Sciatic nerve (tissue), 2 donors: ENCODE data around the gene TNFRSF8. TPM values are rescaled to one million over a fixed set of nuclear protein-coding genes. Genes with fewer than 3 reads are reported as not detected.
"Not testable (repeated sequence)": the region's sequence is repeated elsewhere in the genome, so short reads cannot be mapped to it uniquely, and the experiment has no call there.

ENCODE experiments used
- ATAC-seq: fragments of 200-7000 bp; cut with Tn5 transposase; one replicate; pipeline ENCODE4 v1.9.1; 2020; ENCODE audit warnings: mild to moderate bottlenecking, moderate library complexity
- DNase-seq: peaks from one replicate; pipeline ENCODE4 v3.0.0-alpha.2; 2020; ENCODE audit warnings: low spot score
- intact Hi-C: fragments of 100-400 bp; cut with DNase I; formaldehyde crosslinking; loops from one replicate; pipeline ENCODE4 v1.14.2; 2022
- total RNA-seq: library from RNA; stranded (reverse); fragmentation: NEBNext Ultra II Directional; extraction: Animal tissue kit (Norgen Biotek cat#: 25700); gene quantifications from one replicate; pipeline ENCODE4 v1.2.1, GENCODE V29; 2021
- donor health status: DM: no; HTN: no; CAD: no.
- donor health status: DM: no; HTN: no; CAD: no.

Gene TNFRSF8
- total RNA-seq, 1 donor from 2014 or later = 5.2 TPM

DNA sequence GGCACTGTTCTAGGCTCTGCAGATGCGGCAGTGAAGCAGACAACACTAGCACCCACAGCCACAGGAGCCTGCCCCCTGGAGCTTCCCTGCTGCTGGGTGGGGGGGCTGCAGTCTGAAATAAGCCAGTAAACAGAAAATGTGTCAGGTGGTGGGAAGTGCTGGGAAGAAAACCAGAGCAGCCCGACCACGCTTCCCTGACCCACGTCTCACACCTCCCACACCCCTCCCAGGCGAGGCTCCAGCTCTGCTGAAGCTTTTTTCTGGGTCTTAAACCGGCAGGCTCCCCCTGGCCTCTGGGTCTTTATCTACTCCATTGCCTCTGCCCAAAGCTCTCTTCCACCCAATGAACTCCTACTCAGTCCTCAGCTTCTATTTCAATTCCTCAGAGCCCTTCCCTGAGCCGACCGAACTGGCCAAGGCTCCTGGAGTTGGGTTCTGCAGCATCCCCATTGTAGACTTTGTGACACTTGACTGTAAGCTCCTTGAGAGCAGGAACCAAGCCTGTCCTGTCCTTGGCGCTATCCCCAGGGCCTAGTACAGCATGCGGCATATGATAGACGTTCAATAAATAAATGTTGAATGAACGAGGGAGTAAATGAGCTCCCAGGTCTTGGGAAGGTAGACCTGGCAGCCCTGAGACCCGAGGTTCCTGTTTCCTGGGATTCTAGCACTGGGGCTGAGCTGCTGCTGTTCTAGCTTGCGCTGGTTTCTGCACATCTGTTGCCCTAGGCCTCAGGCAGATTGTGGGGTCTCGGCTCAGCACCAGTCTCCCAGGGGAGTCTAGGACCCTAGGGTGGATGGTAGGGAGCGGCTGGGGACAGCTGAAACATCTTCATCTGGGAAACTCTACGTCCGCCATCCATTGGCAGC is 25.4 kb upstream of the TNFRSF8 start:
- intact Hi-C loops = no loop called here
- ATAC-seq = no peak
- DNase-seq = no peak

DNA sequence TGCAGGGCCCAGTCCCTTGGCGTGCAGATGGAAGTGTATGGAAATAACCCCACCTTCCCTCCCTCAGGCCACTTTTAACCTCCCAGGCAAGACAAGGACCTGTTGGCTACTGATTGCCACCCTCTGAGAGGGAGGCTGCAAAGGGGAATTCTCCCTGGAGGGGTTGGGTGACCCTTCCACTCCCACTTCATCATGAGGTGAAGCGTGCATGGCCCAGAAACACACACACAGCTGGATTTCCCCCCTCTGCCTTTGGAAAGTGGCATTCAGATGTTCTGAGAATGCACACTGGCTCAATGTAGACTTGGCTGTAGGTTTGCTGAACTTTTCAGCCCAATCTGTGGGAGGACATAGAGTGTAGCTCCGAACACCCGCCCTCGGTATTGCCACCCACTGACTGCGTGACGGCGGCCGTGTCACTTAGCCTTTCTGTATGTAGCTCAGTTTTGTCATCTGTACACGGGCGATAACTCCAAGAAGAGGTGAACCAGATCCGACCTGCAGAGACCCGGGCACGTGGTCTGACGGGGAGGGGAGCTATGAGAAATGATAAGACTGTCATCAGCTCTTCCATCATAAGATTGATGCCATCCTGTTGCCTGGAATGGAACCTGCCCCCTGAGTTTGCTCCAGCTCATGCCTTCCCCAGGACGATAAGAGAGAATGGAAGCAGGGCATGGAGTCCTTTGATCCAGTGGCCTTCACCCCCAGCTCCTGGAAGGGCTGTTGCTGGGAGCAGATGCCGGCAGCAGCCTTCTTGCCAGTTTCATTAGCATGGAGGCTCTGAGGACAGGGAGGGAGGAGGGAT is 24.5 kb upstream of the TNFRSF8 start:
- no peak for DNase-seq
- ATAC-seq = no peak
- intact Hi-C loops = no loop called here

DNA sequence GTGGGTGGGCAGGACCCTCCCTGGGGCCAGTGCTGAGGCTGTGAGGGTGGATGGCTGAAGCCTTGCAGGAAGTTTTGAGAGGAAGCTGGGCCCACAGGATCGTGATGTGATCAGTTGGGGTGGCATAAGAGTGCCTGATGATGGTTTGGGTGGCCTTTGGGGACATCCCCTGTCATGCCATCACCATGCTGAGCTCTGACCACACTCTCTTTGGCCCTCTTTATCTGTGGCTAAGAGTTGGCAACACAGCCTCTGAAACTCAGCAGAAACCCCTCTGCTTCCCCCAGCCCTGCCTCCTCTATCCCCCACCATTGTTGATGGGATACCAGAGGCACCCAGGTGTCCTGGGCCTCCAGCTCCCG is 24.0 kb upstream of the TNFRSF8 start:
- ATAC-seq (no peak), DNase-seq (no peak)
- intact Hi-C loops = no loop called here

DNA sequence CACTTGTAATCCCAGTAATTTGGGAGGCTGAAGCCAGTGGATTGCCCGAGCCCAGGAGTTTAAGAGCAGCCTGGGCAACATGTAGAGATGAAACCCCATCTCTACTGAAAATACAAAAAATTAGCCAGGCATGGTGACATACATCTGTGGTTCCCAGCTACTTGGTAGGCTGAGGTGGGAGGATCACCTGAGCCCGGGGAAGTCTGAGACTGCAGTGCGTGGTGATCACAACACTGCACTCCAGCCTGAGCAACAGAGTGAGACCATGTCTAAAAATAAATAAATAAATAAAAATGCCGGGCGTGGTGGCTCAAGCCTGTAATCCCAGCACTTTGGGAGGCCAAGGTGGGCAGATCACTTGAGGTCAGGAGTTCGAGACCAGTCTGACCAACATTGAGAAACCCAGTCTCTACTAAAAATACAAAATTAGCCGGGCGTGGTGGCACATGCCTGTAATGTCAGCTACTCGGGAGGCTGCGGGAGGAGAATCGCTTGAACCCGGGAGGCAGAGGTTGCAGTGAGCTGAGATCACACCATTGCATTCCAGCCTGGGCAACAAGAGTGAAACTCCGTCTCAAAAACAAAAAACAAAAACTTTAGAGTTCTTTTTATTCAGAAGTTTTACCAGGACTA is 23.2 kb upstream of the TNFRSF8 start:
- DNase-seq, intact Hi-C loops, ATAC-seq: not testable (repeated sequence)

DNA sequence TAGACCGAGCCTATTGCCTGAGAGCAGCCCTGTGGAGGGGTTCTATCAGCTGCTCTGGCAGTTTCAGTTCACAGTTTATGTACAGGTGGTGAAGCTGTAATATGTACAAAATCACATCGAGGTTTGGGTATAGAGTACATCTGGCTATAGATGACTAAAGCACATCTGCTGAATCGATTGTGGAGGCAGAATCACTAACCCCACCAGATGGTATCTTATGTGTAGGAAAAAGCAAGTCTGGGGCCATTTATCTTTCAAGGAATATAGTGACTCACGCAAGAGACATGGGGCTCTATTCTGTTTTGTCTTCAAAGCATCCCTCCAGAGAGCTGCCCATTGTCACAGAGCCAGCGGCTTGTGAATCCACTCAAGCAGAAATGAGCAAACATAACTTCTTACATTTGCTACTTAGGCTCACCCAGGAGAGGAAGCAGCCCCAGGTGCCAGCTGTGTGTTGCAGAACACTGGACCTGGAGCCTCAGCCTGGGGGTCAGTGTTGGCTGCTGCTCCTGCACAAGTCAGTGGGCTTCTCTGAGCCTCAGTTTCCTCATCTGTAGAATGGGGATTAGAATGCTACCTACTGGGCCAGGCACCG is 22.5 kb upstream of the TNFRSF8 start:
- DNase-seq (no peak), ATAC-seq (peak; percentile 55)
- intact Hi-C loops = no loop called here

DNA sequence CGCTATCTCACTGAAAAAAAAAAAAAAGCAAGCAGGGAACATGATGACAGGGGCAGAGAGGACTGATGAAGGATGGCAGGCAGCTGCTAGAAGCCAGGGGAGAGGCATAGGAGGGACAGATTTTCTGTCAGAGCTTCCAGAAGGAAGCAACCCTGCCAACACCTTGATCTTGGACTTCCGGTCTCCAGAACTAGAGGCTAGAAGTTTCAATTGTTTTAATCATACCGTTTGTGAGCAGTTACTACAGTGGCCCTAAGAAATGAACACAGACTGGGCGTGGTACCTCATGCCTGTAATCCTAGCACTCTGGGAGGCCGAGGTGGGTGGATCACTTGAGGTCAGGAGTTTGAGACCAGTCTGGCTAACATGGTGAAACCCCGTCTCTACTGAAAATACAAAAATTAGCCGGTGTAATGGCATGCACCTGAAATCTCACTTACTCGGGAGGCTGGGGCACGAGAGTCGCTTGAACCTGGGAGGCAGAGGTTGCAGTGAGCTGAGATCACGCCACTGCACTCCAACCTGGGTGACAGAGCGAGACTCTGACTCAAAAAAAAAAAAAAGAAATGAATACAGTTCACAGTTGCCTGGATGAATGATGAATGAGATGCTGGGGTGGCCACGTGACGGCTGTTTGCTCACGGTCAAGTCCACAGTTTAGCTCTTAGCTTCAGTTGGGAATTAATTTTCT is 18.8 kb upstream of the TNFRSF8 start:
- DNase-seq, intact Hi-C loops: not testable (repeated sequence)
- peak; percentile 37 for ATAC-seq

DNA sequence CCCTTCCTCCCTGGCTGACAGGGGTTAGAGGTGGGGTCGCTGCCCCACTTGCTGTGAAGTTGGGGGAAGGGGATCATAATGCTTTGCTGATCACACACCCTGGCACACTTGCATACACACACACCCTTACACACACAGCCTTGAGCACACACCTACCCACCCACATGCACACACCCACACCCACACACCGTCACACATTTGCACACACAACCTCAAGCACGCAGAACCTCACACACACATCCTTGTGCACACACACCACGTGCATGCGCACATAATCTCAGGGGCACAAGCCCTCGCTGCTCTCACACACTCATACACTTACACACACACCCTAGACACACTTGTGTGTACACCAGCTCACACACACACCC is 16.4 kb upstream of the TNFRSF8 start:
- intact Hi-C loops = no loop called here
- ATAC-seq (no peak), DNase-seq (no peak)

DNA sequence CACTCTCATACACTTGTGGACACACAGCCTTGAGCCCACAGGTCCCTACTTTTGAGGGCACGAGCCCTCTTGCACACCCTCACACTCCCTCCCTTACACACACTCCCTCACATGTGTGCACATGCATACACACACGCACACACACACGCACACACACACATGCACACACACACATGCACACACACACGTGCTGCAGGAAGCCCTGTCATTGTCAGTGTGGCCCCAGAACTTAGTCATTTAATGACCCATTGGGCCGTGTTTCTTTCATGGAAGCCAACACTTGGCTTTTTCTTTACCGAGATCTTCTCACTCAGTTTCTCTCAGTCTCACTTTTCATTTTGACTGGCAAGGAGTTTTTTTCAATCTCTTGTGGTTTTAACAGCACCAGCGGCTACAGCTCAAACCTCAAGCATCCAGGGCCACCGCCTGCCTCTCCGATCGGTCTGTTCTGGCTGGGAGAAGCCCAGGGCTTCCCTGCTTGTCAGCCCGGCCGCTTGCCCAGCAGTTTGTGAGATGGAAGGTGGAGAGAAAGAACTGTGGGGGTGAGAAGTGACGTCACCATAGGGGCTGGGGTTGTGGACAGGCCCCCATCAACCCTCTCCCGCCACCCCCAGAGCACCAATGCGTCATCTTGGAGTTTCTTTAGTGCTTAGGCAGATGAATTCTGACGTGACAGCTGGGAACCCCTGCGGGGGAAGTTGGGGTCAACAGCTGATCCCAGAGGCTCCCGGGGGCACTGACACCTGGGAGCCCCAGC is 15.8 kb upstream of the TNFRSF8 start:
- ATAC-seq = no peak
- no peak for DNase-seq
- intact Hi-C loops = no loop called here

DNA sequence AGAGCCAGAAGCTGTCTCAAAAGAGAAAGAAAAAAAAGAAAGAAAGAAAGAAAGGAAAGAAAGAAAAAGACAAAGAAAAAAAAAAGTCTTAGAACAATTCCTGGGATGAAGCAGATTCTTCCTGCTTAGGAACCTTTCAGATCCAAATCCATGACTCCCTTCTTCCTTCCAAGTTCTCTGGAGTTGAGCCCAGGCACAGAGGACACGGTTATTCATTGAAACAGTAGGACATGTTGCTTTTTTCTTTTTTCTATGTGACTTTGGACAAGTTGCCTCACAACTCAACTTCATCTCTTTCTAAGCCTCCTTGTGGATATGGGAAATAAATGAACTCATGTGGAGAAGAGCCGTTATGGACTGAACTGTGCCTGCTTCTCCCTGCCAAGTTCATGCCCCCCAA is 14.7 kb upstream of the TNFRSF8 start:
- DNase-seq = no peak
- no peak for ATAC-seq
- intact Hi-C loops = no loop called here

DNA sequence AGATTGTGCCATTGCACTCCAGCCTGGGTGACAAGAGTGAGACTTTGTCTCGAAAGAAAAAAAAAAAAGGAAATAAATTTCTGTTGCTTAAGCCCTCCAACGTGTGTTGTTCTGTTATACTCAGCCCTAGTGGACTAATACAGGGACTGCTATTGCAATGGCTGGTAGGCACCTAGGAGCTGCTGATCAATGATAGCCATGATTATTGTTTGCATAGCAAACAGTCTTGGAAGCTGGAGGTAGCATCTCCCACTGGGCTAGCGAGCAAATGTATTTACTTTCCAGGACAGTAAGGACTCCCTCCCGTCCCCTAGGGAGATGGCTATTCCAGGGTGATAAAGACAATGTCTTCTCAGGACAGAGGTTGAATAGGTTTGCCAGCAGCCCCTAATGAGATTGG is 13.5 kb upstream of the TNFRSF8 start:
- DNase-seq (no peak), ATAC-seq (no peak)
- intact Hi-C loops = no loop called here

DNA sequence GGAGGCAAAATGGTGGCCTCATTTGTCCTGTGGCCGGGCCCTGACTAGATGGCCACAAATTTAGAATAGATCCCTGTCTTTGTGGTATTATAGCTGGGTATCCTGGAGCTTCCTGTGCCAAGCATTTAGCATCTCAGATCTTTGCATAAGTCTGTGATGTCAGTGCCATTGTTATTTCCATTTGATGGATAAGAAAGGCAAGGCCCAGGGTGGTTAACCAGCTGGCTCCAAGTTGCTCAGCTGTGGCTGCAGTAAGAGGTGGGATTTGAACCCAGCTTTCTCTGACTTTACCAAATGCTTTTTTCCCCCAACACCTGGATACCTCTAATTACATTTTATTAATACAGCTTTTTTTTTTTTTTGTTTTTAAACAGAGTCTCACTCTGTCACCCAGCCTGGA is 11.7 kb upstream of the TNFRSF8 start:
- intact Hi-C loops = no loop called here
- DNase-seq (no peak), ATAC-seq (no peak)

DNA sequence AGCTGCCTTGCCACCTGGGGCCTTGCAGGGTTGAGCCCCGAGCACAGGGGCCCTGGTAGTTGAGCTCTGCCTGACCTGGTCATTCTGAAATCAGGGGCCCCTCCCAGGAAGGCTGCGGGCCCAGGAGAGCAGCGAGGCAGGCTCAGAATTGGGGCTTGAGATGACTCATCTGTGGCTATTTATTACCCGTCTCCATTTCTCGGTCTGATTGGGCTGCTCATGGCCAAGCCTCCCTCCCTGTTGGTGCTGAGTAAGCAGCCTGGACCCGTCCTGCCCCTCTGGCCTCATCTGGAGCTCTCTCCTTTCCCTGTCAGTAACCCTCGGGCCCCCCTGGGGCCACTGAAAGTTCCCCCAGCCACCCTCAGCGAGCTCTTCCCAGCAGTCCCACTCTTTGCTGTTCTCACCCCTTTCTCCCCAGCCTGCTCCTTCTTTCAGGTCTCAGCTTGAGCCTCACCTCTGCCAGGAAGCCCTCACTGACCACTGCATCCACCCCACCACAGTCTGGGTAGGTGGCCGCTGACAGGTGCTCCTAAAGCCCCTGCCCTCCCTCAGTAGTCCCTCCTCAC is 11.0 kb upstream of the TNFRSF8 start:
- peak; percentile 94 for ATAC-seq
- peak; percentile 67 for DNase-seq
- intact Hi-C loops = no loop called here

DNA sequence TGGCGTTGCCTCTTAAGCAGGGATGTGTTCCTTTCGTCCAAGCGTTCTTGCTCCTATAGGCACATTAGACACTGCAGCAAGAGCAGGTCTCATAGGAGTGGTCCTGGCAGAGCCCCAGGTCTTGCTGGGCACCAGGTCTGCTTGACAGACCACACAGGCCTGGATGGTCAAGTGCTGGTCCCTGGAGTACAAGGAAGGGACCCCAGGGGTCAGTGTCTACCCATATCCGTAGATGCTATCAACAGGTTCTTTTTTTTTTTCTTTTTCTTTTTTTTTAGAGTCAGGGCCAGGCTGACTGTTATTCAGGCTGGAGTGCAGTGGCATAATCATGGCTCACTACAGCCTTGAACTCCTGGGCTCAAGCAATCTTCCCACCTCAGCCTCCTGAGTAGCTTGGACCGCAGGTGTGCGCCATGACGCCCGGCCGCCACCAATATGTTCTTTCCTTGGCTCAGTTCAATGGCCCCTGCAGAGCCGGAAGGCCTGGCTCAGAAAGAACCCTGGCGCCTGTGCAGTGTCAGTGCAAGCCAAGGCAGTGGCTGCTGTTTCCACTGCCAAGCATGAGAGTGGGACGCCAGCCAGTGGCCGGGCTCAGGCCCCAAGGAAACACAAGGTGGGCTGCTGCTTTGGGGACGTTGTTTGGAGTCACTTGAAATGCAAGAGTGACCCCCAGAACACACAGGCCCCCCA is 10.0 kb upstream of the TNFRSF8 start:
- ATAC-seq = peak; percentile 43
- DNase-seq = no peak
- intact Hi-C loops = no loop called here

DNA sequence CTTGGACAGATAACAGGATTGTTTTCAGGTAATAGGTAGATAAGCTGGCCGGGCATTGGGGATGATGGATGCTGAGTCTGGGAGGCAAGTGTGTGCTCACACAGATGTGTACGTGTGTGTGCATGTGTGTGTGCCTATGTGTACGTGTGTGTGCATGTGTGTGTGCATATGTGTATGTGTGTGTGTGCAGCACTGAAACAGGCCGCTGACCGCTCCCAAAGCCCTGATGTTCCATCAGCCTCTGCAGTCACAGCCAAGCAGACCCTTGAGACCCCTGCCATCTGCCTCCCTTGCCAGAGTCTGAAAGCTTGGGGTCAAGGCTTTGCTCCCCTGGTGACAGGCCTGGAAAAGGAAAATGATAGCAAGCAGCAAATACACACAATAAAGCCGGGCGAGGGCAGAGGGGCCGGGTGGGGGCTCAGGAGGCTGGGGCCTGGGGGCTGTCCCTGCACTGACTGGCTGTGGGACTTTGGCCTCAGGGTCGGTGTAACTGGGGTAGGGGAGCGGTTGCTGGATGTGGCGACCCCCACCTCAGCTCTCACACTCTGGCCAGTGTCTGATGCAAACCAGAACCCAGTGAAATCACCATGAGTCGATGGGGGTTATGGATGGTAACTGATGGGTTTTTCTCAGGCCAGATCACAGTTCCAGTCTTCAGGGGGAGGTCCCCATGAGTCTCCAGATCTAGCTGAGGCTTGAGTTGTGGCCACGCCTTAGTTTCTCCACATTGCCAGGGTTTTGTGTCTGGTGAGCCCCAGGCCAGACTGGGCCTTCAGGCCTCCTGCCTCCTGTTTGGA is 9.2 kb upstream of the TNFRSF8 start:
- ATAC-seq (no peak), DNase-seq (no peak)
- intact Hi-C loops = no loop called here

DNA sequence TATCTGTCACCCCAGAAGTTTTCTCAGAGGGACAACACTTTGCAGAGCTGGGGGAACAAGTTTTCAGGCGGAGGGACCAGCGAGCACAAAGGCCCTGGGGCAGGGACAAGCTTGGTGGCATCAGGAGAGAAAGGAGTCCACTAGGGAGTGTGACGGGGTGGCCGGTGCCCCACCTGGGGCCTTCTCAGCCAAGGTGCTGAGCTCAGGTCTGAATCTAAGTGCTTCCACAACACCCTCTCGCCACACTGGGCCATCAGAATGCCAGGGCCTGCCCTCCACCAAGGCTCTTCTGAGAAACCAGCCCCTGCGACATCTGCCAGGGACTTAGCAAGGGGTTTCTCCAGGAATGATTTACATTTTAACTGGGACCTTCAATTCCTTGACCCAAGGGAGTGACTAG is 7.8 kb upstream of the TNFRSF8 start:
- ATAC-seq (no peak), DNase-seq (no peak)
- intact Hi-C loops = no loop called here

DNA sequence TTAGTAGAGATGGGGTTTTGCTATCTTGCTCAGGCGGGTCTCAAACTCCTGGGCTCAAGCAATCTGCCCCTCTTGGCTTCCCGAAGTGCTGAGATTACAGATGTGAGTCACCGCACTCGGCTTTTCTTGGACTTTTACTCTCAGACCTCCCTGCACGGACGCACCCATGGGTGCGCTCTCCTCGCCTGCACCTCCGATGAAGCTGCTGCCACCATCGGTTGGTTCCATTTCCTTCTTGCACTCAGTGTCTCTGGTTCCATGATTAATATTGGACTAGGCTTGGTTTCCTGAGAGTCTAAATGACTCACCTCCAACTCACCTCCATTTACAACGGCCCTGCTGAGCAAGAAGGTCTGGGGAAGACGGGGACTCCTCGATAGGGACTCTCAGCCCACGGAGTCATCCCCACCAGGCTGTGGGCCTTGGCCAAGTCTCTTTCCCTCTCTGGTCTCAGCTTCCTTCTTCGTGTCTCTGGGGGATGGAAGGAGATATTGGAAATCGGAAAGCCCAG is 6.7 kb upstream of the TNFRSF8 start:
- intact Hi-C loops = no loop called here
- ATAC-seq (no peak), DNase-seq (no peak)

DNA sequence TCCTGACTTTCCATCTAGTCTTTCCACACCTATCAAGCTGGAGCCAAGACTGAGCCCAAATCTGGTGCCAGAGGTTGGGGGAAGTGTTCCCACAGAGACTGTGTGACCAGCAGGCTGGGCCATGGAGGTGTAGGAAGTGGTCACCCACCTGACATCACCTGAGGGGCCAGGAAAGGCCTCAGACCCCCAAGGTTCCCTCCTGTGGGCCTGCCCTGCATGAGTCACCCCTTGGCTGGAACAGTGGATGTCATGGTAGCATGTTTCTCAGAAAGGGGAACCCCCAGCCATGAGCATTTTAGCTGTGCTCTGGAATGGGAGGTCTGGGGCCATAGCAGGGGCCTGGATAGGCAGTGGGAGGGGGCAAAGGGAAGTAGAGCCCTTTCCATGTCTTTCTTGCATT is 5.7 kb upstream of the TNFRSF8 start:
- ATAC-seq (no peak), DNase-seq (no peak)
- intact Hi-C loops = no loop called here
